GM12892 (cell line): Measurements from ENCODE around the gene TDRD5.

Experiments
- DNase-seq: peaks from one replicate; pipeline ENCODE4 v3.0.0; 2011; ENCODE audit not compliant: insufficient read length
- FAIRE-seq: peaks from 2 replicates; lab custom pipeline; 2011; peaks lifted over from hg19 to GRCh38; lab: Jason Lieb, UNC
- POLR2A ChIP-seq: IDR thresholded peaks from 2 replicates; pipeline ENCODE4 v1.6.1; 2011; ENCODE audit warnings: low read depth, low read length, control low read depth
- POLR2AphosphoS5 ChIP-seq: IDR thresholded peaks from 2 replicates; pipeline ENCODE4 v1.6.1; 2011; ENCODE audit warnings: low read depth, low read length, control low read depth
- TAF1 ChIP-seq: IDR thresholded peaks from 2 replicates; pipeline ENCODE4 v1.6.1; 2011; ENCODE audit warnings: low read depth, mild to moderate bottlenecking, control low read depth, low read length, borderline replicate concordance

The TDRD5 gene

DNA sequence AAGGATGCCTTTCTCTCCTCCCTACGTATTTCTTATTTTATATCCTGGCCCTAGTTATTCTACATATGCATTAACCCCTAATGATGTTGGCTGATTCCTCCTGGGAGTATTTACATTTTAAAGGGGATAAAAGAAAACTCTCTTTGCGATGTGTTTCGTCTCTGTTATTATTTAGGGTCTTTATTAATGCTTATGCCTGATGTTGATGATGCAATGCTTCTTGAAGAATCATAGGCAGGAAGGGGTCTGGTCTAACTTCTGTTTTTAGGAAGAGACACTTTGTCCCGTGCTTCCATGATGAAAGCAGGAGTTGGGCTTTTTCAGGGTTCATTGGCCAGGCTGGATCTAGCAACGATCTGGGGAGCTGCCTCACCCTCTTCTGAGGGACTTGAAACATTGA is 15.1 kb upstream of the TDRD5 start:
- FAIRE-seq: no peak

DNA sequence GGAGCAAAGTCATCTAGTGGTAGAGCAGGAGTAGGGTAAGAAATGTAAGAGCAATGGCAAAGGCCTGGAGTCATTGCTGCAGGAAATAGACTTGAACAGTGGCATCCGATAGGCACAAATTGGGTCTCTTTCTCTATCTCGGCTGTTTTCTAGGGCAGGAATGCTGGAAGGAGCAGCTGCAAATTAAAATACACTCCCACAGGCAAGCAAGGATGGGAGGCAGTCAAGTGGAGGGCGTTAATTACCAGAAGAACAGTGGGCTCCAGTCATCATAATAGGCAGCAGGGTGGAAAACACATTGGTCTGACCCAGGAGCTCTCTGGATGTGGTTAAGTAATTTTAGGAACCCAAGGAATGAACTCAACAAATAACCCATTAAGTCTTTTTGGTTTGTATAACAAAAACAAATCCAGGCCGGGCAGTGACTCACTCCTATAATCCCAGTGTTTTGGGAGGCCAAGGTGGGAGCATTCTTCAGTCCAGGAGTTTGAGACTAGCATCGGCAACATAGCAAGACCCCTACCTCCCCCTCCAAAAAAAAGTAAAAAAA is 7.8 kb upstream of the TDRD5 start:
- no peak for DNase-seq
- FAIRE-seq: no peak
- TF ChIP-seq POLR2AphosphoS5: no peak
- TF ChIP-seq POLR2A: no peak
- no peak for TF ChIP-seq TAF1

More for the DNA sequence above, 15.1 kb upstream of the TDRD5 start:
- TF ChIP-seq POLR2A: no peak
- TF ChIP-seq POLR2AphosphoS5: no peak
- no peak for TF ChIP-seq TAF1
- DNase-seq: no peak

DNA sequence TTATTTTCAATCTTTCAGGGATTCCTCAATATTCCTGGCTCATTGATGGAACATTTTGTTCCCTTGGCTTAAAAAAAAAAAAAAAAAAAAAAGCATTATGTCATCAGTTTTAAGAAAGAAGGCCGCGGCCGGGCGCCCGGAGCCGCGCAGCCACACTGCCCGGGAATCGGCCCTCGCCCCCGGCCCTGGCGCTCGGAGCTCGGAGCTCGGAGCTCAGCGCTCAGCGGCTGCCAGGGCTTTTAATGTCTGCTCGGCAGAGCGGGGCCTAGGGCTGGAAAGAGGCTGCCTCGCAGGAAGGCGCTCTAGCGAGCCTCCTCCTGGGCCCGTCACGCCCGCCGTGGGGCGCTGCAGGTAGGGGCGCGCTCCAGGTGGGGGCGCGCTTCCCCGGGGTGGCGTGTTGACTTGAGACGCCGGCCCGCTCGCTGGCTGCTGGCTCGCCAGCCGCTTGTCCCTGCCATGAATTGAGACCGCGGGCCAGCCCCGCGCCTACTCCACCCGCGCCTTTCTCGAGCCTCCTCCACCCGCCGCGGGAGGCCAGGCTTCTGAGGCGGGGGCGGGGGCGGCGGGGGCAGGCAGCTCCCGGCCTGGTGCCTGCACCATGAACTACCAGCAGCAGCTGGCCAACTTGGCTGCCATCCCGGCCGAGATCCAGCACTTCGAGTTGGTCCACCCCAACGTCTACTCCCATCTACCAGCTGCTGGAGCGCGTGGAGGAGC is 5.4 kb upstream of the TDRD5 start:
- TF ChIP-seq TAF1: no peak
- TF ChIP-seq POLR2AphosphoS5: no peak
- no peak for TF ChIP-seq POLR2A
- DNase-seq (no peak), FAIRE-seq (no peak)

DNA sequence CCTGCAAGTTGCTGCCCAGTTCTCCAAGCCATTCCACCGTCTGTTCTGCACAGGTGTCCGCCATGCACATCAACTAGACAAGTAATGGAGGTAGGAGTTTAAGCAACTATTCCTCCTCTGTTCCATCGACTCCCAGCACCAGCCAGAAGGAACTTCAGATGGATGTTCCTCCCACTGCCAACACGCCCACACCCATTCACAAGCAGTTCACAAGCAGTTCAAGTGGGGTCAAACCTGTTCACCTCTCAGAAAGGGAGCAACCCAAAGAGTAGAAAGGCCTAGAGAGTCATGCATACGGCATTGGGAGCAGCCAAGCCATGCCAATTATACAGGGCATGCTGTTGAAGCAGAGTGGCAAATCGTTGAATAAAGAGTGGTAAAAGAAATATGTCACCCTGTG is 4.3 kb upstream of the TDRD5 start:
- FAIRE-seq (no peak), DNase-seq (no peak)
- TF ChIP-seq POLR2AphosphoS5 (no peak), TAF1 (no peak), POLR2A (no peak)

DNA sequence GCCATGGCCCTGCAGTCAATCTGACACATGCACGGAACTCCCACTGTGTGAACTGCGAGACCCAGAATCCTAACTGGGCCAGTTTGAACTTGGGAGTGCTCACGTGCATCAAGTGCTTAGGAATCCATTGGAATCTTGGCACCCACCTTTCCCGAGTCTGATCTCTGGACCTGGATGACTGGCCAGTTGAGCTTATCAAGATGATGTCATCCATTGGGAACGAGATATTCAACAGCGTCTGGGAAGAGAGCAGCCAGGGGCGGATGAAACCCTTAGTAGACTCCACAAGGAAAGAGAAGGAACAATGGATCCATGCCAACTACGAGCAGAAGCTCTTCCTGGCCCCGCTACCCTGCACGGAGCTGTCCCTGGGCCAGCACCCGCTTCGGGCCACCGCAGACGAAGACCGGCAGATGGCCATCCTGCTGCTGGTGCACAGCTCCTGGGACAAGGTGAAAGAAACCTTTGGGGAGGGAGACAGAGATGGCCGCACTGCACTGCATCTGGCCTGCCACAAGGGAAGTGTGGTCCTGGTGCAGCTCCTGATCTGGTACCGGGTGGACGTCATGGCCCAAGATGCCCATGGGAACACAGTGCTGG is 3.1 kb upstream of the TDRD5 start:
- TF ChIP-seq POLR2AphosphoS5 (no peak), POLR2A (no peak), TAF1 (no peak)
- no peak for FAIRE-seq
- no peak for DNase-seq

DNA sequence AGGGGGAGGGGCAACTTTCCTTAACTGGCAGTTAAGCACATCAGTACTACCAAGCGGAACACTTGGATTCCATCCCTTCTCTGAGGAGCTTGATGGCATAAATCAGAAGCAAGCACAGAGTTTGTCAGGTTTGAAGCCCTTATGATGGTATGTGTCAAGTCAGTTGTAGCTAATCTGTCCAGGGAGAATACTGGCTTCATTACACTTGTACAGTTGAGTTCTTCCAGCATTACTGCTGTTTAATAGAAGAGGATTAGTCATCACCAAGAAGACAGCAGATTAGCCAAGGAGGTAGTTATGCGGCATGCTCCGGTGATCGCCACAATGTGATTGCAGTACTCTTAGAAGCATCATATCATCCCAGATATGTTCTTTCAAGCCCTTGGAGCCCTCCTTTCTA is 2.1 kb upstream of the TDRD5 start:
- TF ChIP-seq POLR2AphosphoS5 (no peak), TAF1 (no peak), POLR2A (no peak)
- DNase-seq (no peak), FAIRE-seq (no peak)

DNA sequence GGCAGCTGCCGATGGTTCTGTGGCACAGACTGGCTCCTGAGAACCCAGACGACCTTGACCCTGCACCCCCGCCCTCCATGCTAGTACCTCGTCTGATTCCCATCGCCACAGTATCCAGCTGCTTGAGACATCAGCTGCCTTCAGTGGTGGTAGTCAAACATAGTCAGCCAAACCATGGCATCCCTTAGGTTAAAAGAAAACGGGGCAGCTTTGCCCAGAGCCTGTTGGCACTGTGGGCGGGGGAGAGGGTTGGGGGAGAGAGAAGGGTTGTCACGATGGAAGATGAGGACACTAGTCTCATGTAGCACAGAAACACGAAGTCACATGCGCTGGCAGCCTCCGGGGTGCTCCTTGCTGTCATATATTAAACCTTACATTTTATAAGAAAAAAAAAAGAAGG is 961 bp upstream of the TDRD5 start:
- TF ChIP-seq POLR2A (no peak), TAF1 (no peak), POLR2AphosphoS5 (no peak)
- no peak for DNase-seq
- no peak for FAIRE-seq

DNA sequence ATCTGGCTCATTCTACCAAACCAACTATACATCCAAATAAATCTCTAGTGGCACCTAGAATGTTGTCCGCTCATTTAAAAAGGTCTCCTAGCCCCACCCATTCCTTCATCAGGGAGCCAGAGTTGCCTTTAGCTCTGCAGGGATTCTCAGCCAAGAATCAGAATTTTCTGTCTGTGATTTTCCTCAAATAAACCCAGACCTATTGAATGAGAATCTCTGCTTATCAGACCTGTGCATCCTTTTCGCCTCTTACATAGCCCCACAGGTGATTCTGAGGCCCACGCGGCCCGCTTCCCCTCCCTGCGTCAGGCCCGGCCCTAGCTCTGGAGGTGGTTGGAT is 410 bp upstream of the TDRD5 start:
- no peak for FAIRE-seq
- DNase-seq: no peak
- TF ChIP-seq TAF1 (no peak), POLR2A (no peak)

DNA sequence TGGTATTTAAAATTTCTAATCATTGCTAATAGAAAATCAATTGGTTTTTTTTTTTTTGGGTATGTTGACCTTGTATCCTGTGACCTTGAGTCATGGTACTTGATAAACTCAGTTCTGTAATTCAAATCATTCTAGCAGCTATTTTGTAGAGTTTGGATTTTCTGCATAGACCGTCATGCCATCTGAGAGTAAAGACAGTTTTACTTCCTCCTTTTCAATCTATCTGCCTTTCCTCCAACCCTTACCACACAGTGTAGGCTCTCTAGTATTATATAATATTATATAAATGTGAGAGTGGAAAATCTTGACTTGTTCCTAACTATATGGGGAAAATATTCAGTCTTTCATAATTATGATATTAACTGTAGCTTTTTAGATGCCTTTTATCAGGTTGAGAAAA is 7.0 kb downstream of the TDRD5 start:
- DNase-seq (no peak), FAIRE-seq (no peak)
- TF ChIP-seq TAF1 (no peak), POLR2A (no peak), POLR2AphosphoS5 (no peak)

DNA sequence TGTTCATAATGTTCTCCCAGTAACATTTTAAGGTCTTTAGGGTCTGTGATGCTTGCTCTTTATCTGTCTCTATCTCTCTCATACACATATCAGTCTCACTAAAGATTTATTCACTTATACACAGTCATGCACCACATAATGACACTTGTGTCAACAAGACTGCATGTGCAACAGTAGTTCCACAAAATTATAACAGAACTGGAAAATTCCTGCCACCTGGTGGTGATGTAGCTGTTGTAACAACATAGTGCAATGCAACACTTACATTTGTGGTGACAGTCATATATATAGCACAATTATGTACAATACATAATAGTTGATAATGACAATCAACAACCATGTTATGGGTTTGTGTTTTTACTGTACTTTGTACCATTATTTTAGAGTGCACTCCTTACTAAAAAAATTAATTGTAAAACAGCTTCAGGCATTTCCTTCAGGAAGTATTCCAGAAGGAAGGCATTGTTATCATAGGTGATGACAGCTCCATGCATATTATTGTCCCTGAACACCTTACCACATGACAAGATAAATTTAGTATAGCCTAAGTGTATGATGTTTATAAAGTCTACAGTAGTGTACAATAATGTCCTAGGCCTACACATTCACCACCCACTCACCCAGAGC is 8.1 kb downstream of the TDRD5 start:
- peak; percentile 79 for FAIRE-seq
- no peak for TF ChIP-seq POLR2A
- TF ChIP-seq POLR2AphosphoS5: no peak
- no peak for TF ChIP-seq TAF1
- no peak for DNase-seq

DNA sequence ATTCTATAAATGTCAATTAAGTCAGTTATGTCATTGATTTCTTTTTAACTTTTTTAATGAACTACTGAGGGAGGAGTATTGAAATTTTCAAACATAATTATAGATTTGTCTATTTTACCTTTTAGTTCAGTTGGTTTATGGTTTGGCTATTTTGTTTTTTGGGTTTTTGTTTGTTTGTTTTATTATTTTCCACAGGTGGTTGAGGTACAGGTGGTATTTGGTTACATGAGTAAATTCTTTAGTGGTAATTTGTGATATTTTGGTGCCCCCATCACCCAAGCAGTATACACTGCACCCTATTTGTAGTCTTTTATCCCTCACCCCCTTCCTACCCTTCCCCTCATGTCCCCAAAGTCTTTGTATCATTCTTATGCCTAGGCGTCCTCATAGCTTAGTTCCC is 9.5 kb downstream of the TDRD5 start:
- DNase-seq (no peak), FAIRE-seq (no peak)
- TF ChIP-seq POLR2AphosphoS5 (no peak), POLR2A (no peak), TAF1 (no peak)

DNA sequence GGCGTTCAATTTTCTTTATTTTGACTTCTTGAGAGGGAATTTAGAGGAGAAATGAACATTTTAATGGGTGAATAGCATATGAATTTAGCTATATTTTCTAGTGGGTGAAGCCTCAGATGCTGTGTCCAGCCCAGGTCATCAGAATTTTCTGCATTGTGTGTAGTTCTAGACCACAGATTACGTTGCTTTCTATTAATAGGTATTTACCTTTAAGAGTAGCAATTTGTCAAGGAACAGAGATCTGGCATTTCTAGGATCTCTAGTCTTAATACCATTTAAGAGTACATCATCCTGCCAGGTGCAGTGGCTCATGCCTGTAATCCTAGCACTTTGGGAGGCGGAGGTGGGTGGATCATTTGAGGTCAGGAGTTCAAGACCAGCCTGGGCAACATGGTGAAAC is 20.7 kb downstream of the TDRD5 start:
- no peak for TF ChIP-seq TAF1
- TF ChIP-seq POLR2AphosphoS5: no peak
- TF ChIP-seq POLR2A: no peak
- FAIRE-seq (no peak), DNase-seq (no peak)
